Adipose tissue (tissue), 3 donors: ENCODE results near the gene ATXN7L1. TPM values are rescaled to one million over a fixed set of nuclear protein-coding genes. Genes with fewer than 3 reads are reported as not detected.
"Not testable (repeated sequence)": the region's sequence is repeated elsewhere in the genome, so short reads cannot be mapped to it uniquely, and the experiment has no call there.

Source experiments
- H3K27ac ChIP-seq: one replicate; pipeline ENCODE4 v1.5.1; 2013; ENCODE audit warnings: low read depth, low read length
- WGBS, 3 donors: extraction: QIAGEN DNeasy Blood & Tissue Kit; methylation state at CpG; one replicate each; pipeline ENCODE4 v1.1.7; 2013; 5-methylcytosine and 5-hydroxymethylcytosine counted together
- polyA plus RNA-seq, 3 donors: library from polyadenylated mRNA; stranded (reverse); fragments of 200-250 nt; gene quantifications; one replicate each; pipeline ENCODE4 v1.2.3, GENCODE V29; 2013
- donor health status: healthy with polysubstance abuse.
- donor health status: Bipolar disorder and iron deficiency.
- donor health status: healthy.

ATXN7L1 gene
- polyA plus RNA-seq, 3 donors, result 2.4 to 5.3 (median 3.7) TPM

DNA sequence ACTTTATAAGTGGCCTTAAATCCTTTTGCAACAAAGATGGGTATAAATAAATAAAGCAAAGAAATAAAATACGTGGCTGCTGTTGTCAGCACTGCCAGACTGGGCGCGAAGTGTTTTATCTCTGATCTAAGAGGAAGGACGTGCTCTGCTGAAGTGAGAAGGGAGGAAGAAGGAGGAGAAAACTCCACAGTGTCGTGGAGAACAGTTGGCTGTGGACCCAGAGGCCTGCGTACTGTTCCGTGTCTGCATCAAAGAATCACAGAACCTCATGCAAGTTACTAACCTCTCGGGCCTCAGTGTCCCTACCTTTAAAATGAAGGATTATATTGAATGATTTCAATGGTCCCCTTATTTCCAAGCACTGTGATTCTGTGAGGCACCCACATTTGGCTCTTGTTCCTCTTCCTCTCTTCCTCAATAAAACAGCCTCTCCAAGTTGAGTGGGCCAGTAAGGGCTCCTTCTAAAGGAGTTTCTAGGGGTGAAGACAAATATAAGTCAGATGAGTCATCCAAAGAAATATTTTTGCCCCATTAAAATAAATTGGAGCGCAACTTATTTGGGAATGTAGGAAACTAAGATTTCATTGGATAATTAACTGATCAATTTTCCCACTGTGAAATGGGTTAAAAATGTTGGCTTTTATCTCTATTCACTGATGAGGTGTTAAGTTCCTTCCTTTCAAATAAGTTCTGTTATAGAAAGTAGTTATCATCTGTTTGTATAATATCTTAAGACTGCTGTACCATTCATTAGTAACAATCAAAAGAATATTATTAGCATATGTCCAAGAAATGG lies 168.2 kb downstream of the ATXN7L1 start:
- 35 to 80% (median 43%) methylated on average over 9 of the region's 9 CpGs for WGBS, 3 donors
- no peak overlapping the region for H3K27ac ChIP-seq

DNA sequence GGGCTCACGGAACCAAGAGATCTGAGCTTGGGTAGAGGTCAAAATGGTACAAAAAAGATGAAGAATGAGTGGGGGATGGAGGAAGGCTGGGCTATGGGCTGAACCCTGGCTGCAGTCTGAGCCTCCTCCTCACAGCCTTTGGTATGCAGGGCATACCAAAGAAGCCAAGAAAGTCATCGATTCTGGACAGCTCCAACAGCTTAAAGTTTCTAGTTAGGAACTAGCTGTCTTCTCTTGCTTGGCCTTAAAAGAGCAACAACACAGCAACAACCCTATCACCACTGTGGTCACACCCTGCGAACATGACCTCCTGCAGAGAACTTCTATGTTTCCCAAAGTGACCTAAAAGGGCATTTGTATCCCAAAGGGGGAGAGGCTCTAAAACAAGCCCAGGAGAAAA lies 169.0 kb downstream of the ATXN7L1 start:
- no peak overlapping the region for H3K27ac ChIP-seq
- WGBS, 3 donors, result 73 to 85% (median 74%) methylated on average over 3 of the region's 3 CpGs

- H3K27ac ChIP-seq, result no peak overlapping the region
- 72 to 95% (median 91%) methylated on average over 7 of the region's 7 CpGs for WGBS, 3 donors
Observed at GRCh38 chr7:105705427-105705826, 171.0 kb downstream of the ATXN7L1 start.

DNA sequence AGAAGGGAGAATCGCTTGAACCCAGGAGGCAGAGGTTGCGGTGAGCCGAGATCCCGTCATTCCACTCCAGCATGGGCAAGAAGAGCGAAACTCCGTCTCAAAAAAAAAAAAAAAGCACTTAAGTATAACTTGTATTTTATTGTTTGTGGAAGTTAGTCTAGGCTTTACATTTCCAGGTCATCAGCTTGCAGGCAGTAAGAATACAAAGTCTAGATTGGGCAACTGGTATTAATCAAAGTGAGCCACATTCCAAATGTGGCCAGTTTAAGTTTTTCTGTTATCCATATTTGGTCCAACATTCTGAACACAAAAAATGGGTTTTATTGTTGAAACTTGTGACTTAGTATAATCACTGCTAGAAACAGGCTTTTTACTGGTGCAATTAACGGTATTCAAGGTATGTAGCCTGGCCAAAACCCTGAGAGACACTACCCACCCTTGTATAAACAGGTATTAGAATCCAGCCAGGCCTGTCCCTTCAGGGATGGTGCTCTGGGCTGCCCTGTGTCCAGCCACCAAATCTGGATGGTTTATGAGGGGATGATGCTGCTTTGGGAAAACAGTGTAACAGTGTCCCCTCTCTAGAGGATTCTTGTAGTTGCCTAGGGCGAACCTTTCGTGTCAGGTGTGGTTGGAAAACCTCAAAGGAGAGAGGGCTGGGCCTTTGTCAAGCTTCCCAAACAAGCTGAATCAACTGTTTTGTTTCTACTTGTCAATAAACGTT lies 173.0 kb downstream of the ATXN7L1 start:
- H3K27ac ChIP-seq, result no peak overlapping the region
- 92 to 97% (median 95%) methylated on average over 10 of the region's 10 CpGs for WGBS, 3 donors

DNA sequence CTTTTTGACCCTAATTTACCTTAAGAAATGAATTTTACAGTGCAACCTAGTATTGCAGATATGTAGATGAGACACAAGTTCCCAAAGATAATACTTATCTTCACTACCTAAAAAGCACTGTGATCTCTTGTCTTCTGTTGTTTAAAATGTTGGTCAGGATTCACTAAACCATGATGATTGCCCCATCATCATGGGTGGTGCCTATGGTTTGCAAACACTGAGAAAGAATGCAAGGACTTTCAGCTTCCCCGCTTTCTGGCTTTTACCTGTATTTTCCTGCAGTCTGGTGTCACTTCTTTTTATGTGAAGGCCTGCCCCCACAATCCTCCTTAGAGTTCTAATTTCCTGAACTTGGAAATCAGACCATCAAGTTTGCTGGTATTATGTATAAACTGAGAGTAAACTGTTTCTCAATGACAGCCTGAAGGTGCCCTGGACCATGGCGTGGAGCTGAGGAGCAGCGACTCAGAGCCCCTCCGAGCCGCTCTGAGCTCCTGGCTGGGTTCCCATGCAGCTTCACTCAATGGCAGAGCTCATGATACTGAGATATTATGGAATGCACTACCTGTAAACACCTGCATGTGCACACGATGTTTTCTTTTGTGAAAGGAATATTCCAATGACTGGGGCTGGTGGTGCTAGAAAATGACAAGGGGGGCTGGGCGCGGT lies 176.7 kb downstream of the ATXN7L1 start:
- 92 to 98% (median 94%) methylated on average over 8 of the region's 8 CpGs for WGBS, 3 donors
- no peak overlapping the region for H3K27ac ChIP-seq

DNA sequence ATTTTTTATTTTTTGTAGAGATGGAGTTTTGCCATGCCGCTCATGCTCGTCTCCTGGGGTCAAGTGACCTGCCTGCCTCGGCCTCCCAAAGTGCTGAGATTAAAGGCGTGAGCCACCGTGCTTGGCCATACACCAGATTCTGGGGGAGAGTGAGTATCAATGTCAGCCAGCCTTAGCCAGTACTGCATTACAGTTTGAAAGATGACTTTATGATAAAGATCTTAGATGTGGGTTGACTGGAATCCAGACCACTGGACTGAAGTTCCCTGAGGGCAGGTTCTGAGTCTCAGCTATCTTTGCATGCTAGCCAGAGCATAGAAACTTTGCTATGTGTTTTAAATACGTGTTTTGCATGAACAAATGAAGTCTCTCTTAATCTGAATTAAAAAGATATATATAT lies 177.9 kb downstream of the ATXN7L1 start:
- no peak overlapping the region for H3K27ac ChIP-seq
- WGBS, 3 donors, result 95 to 97% (median 96%) methylated on average over 6 of the region's 6 CpGs

- H3K27ac ChIP-seq, result no peak overlapping the region
- 93 to 94% (median 94%) methylated on average over 5 of the region's 5 CpGs for WGBS, 3 donors
Observed at GRCh38 chr7:105697753-105698152, 178.6 kb downstream of the ATXN7L1 start.

GRCh38 chr7:105697169-105697568 lies 179.2 kb downstream of the ATXN7L1 start:
- 74 to 89% (median 87%) methylated on average over 11 of the region's 11 CpGs for WGBS, 3 donors
- H3K27ac ChIP-seq, result not testable (repeated sequence)

DNA sequence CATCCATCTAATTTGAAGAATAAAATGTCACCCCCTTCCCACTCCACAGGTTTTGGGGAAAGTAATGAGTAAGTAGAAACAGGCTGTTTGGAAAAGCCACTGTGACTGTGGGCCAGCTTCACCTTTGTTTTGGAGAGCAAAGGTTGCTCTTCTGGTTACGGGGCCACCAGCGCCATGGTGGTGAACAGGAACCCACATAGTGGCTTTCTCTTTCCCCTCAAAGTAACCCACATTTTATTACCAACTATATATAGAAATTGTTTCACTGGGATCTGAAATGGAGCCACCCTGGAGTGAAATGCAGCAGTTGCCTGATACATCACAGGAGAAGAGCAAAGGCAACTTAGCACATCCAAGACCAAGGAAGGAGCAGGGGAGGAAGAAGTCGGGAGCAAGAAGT lies 182.8 kb downstream of the ATXN7L1 start:
- H3K27ac ChIP-seq, result no peak overlapping the region
- WGBS, 3 donors, result 70 to 94% (median 77%) methylated on average over 3 of the region's 3 CpGs

DNA sequence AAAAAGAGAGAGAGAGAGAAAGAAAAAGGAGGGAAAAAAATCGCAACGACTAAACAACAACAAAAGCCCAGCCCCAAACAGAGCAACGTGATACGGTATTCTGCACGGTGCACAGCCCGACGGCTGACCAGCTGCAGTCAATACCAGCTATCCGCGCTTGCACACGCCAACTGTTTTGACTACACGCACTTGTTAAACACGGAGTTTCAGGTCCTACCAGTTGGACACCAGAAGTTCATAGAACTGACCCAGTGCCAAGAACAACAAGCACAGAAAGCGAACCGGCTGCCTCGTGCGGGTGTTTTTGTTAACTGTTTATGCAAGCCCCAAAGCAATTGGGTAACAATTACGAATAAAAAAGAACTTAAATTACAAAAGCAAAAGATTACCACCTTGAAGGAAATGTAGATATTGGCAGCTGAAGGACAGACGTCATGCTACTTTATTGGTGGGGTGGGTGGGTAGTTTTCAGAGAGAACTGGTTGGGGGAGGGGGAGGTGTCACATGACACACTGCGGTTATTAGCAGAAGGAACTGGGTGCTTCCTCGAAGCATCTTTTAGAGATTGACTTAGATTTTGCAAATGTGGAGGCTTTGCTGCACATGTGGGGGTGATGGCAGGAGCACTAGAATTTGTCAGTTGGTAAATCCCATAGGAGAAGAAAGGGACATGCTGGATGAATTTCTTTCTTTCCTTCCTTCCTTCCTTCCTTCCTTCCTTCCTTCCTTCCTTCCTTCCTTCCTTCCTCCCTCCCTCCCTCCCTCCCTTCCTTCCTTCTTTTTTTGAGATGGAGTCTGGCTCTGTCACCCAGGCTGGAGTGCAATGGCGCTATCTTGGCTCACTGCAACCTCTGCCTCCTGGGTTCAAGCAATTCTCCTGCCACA lies 184.5 kb downstream of the ATXN7L1 start:
- 1 to 5% (median 4%) methylated on average over 20 to 21 of the region's 21 CpGs for WGBS, 3 donors
- no peak overlapping the region for H3K27ac ChIP-seq

- WGBS, 3 donors, result 4 to 9% (median 6%) methylated on average over 18 of the region's 18 CpGs
- H3K27ac ChIP-seq, result no peak overlapping the region
Observed at GRCh38 chr7:105691082-105691679, 185.2 kb downstream of the ATXN7L1 start.

GRCh38 chr7:105690325-105690945 lies 186.0 kb downstream of the ATXN7L1 start:
- H3K27ac ChIP-seq, result no peak overlapping the region
- WGBS, 3 donors, result 83 to 91% (median 86%) methylated on average over 17 of the region's 17 CpGs

GRCh38 chr7:105689067-105689819 lies 187.2 kb downstream of the ATXN7L1 start:
- H3K27ac ChIP-seq, result no peak overlapping the region
- WGBS, 3 donors, result 77 to 96% (median 77%) methylated on average over 13 of the region's 13 CpGs

- WGBS, 3 donors, result 74 to 89% (median 78%) methylated on average over 5 of the region's 5 CpGs
- H3K27ac ChIP-seq, result no peak overlapping the region
Observed at GRCh38 chr7:105688617-105689016, 187.8 kb downstream of the ATXN7L1 start.

DNA sequence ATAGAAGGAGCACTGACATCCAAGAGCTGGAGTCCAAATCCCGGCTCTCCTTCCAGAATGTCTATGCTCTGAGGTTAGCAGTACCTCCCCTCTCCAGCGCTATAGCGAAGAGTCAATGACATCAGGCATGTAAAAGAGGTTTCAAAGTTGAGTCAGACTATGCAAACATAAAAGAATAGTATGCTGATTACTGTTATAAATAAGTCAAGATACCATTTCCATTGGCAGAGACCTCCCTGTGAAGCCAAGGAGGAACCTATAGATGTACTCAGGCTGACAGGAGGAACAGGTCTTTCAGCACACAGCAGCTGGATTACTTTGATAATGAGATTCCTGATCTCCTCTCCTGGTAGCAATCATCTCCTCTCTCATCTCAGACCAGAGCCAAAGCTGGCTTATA lies 191.2 kb downstream of the ATXN7L1 start:
- no peak overlapping the region for H3K27ac ChIP-seq
- WGBS, 3 donors, result 95 to 99% (median 98%) methylated on average over 3 of the region's 3 CpGs

DNA sequence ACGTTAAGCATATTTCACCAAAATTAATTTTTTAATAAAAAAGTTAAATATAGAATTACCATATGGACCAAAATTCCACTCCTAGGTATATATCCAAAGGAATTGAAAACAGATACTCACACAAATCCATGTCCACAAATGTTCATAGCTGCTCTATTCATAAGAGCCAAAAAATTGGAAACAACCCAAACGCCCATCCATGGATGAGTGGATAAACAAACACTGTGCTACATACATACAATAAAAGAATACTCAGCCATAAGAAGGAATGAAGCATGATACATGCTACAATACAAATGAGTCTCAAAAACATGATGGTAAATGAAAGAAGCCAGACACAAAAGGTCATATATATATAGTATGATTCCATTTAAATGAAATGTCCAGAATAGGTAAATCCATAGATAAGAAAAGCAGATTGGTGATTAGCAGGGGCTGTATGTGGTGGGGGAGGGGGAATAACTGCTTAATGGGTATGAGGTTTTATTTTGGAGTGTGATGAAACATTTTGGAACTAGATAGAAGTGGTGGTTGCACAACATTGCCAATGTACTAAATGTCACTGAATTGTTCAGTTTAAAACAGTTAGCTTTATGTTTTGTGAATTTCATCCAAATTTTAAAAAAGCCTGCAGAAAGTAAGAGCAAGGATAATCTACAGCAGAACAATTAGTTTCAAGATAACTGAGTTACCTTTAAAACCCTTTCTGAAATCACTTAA lies 193.9 kb downstream of the ATXN7L1 start:
- 67 to 85% (median 70%) methylated on average over 2 of the region's 2 CpGs for WGBS, 3 donors
- H3K27ac ChIP-seq, result no peak overlapping the region
